Fibroblast of skin of right quadriceps (primary cell): Measurements from ENCODE around the gene TNFRSF21.
"Not testable (repeated sequence)": the region's sequence is repeated elsewhere in the genome, so short reads cannot be mapped to it uniquely, and the experiment has no call there.

ENCODE experiments used
- DNase-seq: peaks from one replicate; pipeline ENCODE4 v3.0.0-alpha.2; 2013

The TNFRSF21 gene

GRCh38 chr6:47321577-47321976 is 11.9 kb upstream of the TNFRSF21 start:
- no peak for DNase-seq

GRCh38 chr6:47319867-47320266 is 10.2 kb upstream of the TNFRSF21 start:
- no peak for DNase-seq

- DNase-seq, result no peak
Observed at GRCh38 chr6:47319382-47319781, 9.7 kb upstream of the TNFRSF21 start.

- no peak for DNase-seq
Observed at GRCh38 chr6:47318236-47318989, 8.7 kb upstream of the TNFRSF21 start.

DNA sequence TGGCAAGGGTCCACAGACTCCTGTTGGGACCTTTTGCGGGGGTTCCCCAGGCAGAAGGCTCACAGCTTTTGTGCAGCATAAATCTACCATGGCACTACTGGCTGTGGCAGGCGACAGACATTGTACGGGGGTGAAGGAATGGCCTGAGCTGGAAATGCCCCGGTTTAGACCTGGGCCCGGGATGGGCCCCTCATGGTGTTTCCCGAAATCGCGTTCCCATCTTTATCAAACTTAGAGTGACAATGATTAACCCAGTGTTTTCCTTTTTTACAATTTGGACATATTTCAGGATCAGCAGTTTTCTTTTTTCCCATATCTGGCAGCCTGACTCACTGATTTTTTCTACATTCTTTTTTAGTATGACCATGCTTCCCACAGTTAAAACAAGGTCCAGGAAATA is 5.5 kb upstream of the TNFRSF21 start:
- DNase-seq, result not testable (repeated sequence)

- no peak for DNase-seq
Observed at GRCh38 chr6:47310131-47310480, 401 bp upstream of the TNFRSF21 start.

- peak; percentile 24 for DNase-seq
Observed at GRCh38 chr6:47308552-47309290, 984 bp downstream of the TNFRSF21 start.

DNA sequence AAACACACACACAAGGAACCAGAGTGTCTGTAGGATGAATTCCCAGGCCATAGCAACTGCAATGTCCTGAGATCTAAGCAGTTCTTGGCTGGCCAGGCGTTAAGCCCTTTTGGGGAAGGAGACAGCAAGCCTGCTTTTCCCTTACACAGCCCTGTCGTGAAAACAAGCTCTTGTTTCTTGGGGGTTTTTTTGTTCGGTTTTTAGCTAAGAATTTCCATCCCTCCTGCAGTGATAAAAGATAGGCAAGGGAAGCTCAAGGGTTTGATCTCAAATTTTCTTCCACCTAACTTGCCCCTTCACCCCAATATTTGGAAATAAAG is 1.5 kb downstream of the TNFRSF21 start:
- no peak for DNase-seq

DNA sequence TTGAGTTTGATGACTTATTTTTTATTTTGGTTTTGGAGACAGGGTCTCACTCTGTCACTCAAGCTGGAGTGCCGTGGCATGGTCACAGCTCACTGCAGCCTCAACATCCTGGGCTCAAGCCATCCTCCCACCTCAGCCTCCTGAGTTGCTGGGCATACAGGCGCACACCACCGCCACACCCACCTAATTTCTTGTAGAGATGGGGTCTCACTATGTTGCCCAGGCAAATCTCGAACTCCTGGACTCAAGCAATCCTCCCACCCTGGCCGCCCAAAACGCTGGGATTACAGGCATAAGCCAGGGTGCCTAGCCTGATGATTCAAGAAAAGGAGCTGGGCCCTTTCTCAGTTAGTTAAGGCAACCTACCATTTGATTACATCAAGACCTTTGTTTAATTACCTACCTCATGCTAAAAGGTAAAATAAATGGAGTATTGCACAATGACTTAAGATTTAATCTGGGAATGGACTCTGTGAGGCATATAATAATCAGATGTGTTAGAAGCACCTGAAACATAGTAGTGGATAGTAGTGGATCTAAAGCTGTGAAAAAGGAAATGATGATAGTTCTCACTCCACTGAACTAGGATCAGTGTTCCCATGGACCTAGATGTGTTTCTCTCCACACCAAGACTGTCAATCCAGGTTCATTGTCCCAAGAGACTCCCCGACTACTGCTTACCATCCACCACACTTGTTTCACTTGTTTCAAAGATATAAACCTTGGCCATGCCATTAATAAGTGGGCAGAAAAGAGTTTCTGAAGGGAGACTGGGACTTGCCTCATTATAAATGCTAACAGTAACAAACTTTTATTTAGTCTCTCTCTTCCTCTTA is 2.1 kb downstream of the TNFRSF21 start:
- DNase-seq, result no peak

DNA sequence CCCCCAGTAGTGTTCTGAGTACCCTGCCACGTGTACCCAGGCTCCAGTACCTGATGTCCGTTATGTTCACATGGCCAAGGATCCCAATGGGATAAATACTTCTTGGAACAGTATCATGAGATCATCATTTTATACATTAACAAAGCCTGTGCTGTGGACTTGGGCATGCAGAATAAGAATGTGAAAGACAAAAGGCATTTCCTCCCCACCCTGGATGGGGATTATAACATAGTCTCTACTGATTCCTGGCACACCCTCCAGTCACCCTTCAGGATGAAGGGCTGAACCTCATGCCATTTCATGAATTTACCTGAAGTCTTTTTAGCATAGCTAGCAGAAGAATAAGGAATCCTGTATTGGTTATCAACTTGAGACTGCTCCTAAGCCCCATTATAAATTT is 2.8 kb downstream of the TNFRSF21 start:
- DNase-seq, result peak; percentile 18

DNA sequence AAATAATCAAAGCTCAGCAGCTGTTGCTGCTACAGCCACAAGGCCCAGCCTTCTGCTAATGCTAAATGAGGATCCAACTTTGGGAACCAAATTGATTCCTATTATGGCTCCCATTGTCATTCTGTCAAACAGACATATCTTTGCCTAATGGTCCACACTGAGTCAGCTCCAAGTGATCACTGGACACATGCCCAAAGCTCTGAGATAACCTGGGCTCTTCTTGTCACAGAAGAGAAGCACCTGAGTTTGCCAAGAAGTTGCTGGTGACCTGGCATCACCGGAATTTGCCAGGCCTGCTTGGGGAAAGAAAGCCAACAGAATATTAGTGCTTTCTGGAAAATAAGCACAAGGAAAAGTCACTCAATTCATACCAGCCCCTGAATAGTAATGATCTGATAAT is 5.8 kb downstream of the TNFRSF21 start:
- no peak for DNase-seq

GRCh38 chr6:47303342-47303741 is 6.4 kb downstream of the TNFRSF21 start:
- no peak for DNase-seq

- DNase-seq, result no peak
Observed at GRCh38 chr6:47302043-47302442, 7.7 kb downstream of the TNFRSF21 start.

- DNase-seq, result no peak
Observed at GRCh38 chr6:47301441-47301840, 8.3 kb downstream of the TNFRSF21 start.

- no peak for DNase-seq
Observed at GRCh38 chr6:47300417-47300816, 9.3 kb downstream of the TNFRSF21 start.

DNA sequence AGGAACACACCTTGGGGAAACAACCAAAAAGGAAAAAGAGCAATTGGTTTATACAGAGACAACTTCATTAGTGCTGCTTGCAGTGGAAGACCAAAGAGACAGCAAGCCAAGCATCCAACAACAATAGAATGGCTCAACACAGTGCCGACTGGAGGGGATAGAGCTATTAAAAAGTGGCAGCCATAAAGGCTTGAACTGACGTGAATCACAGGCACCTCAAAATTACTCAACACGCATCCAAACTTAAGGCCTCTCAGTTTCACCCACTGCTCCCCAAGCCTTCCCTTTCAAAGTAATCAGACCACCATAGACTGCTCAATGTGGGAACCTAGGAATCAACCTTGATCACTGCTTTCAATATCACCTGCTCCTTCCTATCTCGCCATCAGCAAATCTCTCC is 9.7 kb downstream of the TNFRSF21 start:
- no peak for DNase-seq

GRCh38 chr6:47298475-47298874 is 11.2 kb downstream of the TNFRSF21 start:
- no peak for DNase-seq

DNA sequence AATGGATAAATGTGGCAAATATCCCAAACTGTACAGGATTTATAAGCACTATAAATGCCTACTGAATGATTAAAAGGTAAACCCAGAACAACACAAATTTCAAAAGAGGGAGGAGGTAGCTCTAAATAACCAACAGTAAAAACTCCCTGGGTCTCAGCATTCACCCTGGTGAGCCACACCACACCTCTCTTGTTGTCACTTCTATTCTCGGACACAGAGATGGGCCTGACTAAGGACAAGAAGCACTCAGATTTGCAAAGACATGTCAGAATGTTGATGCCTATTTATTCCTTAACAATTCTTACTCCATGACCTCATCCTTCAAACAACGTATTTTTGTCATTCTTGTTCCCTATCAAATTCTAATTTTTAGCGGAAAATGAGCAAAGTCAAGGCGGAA is 14.7 kb downstream of the TNFRSF21 start:
- DNase-seq, result no peak

DNA sequence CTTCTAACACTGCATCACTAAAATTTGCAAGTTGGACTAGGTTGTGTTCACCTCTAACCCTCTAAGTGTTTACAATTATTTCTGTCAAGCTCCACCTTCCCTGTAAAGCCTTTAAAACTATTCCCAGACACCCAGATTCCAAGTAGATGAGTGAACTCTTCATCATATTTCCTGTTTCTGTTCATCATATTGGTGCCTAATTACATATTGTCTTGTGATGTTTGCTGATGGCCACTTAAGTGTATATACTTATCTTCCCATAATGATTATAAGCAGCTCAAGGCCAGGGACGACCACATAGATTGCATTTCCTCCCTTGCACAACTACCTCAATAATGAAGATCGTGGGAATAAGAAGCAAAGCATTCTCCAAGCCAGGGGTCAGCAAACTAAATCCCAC is 16.8 kb downstream of the TNFRSF21 start:
- DNase-seq, result peak; percentile 22

DNA sequence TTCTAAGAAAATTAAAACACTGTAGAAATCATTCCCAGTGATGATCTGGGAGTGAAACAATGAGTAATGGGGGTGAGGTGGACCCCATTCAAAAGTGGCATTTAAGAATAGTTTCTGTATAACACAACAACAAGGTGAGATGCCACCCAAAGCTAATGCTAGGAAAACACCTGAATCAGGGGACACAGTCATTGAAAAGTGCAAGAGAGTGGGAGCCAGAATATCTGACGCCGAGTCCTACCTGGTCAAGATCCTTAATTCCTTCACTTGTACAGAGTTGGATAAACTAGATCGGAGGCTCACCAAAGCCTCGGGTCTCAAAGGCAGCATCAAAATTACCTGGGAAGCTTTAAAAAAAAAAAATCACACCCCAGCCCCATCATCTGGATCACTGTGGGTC is 17.7 kb downstream of the TNFRSF21 start:
- DNase-seq, result no peak

DNA sequence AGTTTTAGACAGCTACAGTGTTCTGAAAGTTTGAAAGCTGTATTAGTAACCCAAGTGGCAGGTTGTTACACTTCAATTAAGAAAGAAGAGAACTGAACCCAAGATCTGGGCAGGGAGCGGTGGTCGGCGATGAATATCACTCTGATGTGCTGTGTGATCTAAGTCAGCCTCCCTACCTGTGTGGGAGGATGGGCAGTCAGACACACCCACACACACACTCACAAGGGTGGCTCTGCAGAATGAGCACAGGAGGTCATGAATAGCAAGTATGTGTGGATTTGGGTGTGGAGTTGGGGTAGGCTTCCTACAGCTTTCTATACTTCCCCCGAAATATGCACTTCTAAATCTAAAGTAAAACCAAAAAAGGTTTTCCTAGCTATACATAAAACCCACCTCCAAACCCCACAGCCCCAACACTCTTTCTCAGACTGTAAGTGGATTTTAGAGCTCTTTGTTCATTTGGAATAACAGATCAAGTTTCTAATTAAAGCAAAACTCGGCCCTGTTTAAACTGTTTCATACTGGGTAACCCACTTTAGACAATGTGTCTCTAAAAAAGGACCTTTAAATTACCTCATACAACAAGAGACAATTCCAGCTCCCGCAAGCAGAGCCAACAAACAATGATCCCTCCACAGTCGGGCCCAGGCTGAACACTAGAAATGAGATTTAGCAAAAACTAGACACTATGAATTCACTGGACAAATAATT is 19.4 kb downstream of the TNFRSF21 start:
- no peak for DNase-seq

- DNase-seq, result no peak
Observed at GRCh38 chr6:47288267-47289090, 21.2 kb downstream of the TNFRSF21 start.
